ENCODE results near the gene SLC6A12.

The SLC6A12 gene

GRCh38 chr12:152440-152839, 61.5 kb downstream of the SLC6A12 start:
- no peak overlapping the region for H3K4me3 Mint-ChIP-seq
- H3K27ac Mint-ChIP-seq, result no peak overlapping the region
- peaks cover 3% of the 10 kb centered on the region for H3K27me3 Mint-ChIP-seq
- H3K9me3 Mint-ChIP-seq, result no peaks in the 10 kb centered on the region
- peaks cover 3% of the 10 kb centered on the region for H3K4me1 Mint-ChIP-seq (ENCODE audit: low read depth)
- H3K36me3 Mint-ChIP-seq (ENCODE audit: low read depth), result no peaks in the 10 kb centered on the region
- DNase-seq, result no peak

DNA sequence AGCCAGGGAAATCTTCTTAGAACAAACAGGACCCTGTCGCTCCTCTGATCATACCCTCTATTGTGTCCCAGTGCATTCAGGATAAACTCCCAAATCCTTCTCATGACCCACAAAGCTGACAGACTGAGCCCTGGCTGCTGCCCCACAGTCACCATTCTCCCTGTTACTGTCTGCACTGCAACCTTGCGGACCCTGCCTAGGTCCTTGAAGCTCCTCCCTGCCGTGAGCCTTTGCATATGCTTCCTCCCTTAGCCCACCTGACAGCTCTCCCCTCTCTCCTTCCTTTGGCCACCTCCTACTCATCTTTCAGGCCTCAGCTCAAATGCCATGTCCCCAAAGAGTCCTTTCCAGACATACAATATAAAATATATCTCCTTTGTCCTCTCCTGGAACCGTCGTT, 62.4 kb downstream of the SLC6A12 start:
- no peak for DNase-seq
- Mint-ChIP-seq H3K27me3 (peaks cover 3% of the 10 kb centered on the region), H3K27ac (no peak overlapping the region)

GRCh38 chr12:148676-149416, 65.1 kb downstream of the SLC6A12 start:
- DNase-seq, result no peak
- peaks cover 6% of the 10 kb centered on the region for H3K4me1 Mint-ChIP-seq (ENCODE audit: low read depth)
- H3K4me3 Mint-ChIP-seq, result no peak overlapping the region
- no peak overlapping the region for H3K27ac Mint-ChIP-seq
- H3K27me3 Mint-ChIP-seq, result peaks cover 3% of the 10 kb centered on the region
- H3K9me3 Mint-ChIP-seq, result no peaks in the 10 kb centered on the region
- H3K36me3 Mint-ChIP-seq (ENCODE audit: low read depth), result no peaks in the 10 kb centered on the region

More for the DNA sequence above, 62.4 kb downstream of the SLC6A12 start:
- no peak overlapping the region for H3K4me3 Mint-ChIP-seq
- H3K36me3 Mint-ChIP-seq (ENCODE audit: low read depth), result no peaks in the 10 kb centered on the region
- H3K4me1 Mint-ChIP-seq (ENCODE audit: low read depth), result peaks cover 3% of the 10 kb centered on the region
- H3K9me3 Mint-ChIP-seq, result no peaks in the 10 kb centered on the region

DNA sequence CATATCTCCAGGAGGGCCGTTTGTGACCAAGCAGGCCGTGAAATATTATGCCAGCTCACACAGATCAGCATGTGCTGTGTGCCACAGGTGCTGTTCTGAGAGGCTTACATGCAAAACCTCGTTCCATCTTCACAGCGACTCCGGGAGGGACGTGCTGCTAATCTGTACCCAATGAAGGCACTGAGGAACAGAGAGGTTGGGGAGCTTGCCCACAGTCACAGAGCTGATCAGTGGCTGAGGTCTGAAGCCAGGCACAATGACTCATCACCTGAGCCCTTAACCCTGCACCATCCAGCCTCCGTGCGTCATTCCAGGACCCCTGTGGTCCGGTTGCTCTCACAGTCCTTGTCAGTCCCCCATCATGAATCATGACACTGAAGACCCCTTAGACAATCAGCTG, 66.7 kb downstream of the SLC6A12 start:
- no peak overlapping the region for H3K4me3 Mint-ChIP-seq

GRCh38 chr12:145369-145960, 68.5 kb downstream of the SLC6A12 start:
- Mint-ChIP-seq H3K4me1 (ENCODE audit: low read depth) (peaks cover 3% of the 10 kb centered on the region), H3K27me3 (peaks cover 11% of the 10 kb centered on the region), H3K9me3 (no peaks in the 10 kb centered on the region), H3K36me3 (ENCODE audit: low read depth) (no peaks in the 10 kb centered on the region), H3K27ac (no peak overlapping the region), H3K4me3 (no peak overlapping the region)
- DNase-seq, result no peak

More for the DNA sequence above, 66.7 kb downstream of the SLC6A12 start:
- Mint-ChIP-seq H3K36me3 (ENCODE audit: low read depth) (no peaks in the 10 kb centered on the region), H3K27me3 (no peaks in the 10 kb centered on the region), H3K4me1 (ENCODE audit: low read depth) (peaks cover 3% of the 10 kb centered on the region), H3K27ac (no peak overlapping the region), H3K9me3 (no peaks in the 10 kb centered on the region)
- no peak for DNase-seq

GRCh38 chr12:144650-145284, 69.2 kb downstream of the SLC6A12 start:
- no peaks in the 10 kb centered on the region for H3K9me3 Mint-ChIP-seq
- H3K27ac Mint-ChIP-seq, result no peak overlapping the region
- peaks cover 18% of the 10 kb centered on the region for H3K27me3 Mint-ChIP-seq
- no peak for DNase-seq
- peaks cover 5% of the 10 kb centered on the region for H3K4me1 Mint-ChIP-seq (ENCODE audit: low read depth)
- H3K4me3 Mint-ChIP-seq, result no peak overlapping the region
- H3K36me3 Mint-ChIP-seq (ENCODE audit: low read depth), result no peaks in the 10 kb centered on the region

DNA sequence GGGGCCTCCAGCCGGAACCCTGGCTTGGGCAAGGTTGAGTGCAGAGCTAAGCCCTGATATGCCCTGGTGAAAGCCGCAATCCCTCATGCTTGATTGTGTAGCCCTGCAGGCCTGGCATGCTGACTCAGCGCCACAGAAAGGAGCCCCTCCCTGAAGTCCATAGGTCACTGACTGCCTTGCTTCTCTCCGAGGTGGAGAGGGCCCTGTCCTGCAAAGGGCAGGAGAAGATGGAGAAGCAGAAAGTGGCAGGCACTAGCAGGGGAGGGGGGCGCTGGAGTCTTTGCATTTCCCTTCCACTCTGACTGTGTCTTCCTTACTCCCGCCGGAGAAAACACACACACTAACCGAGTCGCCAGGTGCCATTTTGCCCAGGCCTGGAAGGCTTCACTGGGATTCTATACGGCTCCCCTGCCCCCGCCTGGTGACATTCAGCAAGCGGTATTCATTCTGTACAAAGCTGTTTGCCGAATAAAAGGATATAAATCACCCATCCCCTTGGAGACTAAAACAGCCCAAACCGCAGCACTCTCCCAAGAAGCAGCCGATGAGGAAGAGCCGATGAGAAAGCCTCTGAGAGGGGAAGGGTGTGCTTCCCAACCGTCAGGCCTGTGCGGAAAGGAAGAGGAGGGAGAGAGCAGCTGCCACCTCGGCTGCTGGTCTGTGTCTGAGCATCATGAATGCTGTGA, 69.8 kb downstream of the SLC6A12 start:
- no peak overlapping the region for H3K27ac Mint-ChIP-seq
- H3K4me3 Mint-ChIP-seq, result no peak overlapping the region
- no peak for DNase-seq
- H3K27me3 Mint-ChIP-seq, result peaks cover 25% of the 10 kb centered on the region
- H3K4me1 Mint-ChIP-seq (ENCODE audit: low read depth), result peaks cover 11% of the 10 kb centered on the region
- no peaks in the 10 kb centered on the region for H3K9me3 Mint-ChIP-seq
- no peaks in the 10 kb centered on the region for H3K36me3 Mint-ChIP-seq (ENCODE audit: low read depth)

- H3K4me3 Mint-ChIP-seq, result no peak overlapping the region
- no peaks in the 10 kb centered on the region for H3K36me3 Mint-ChIP-seq (ENCODE audit: low read depth)
- no peak for DNase-seq
- peaks cover 13% of the 10 kb centered on the region for H3K4me1 Mint-ChIP-seq (ENCODE audit: low read depth)
- no peak overlapping the region for H3K27ac Mint-ChIP-seq
- no peaks in the 10 kb centered on the region for H3K9me3 Mint-ChIP-seq
- peaks cover 35% of the 10 kb centered on the region for H3K27me3 Mint-ChIP-seq
These were observed 73.8 kb downstream of the SLC6A12 start for GRCh38 chr12:140162-140561.

All from activated T-cell treated with anti-CD3 and anti-CD28 coated beads, Interleukin-2, amount 50 U/mL, for 24 hours (primary cell).